ENCODE measurements around the gene OR4D2. TPM values are rescaled to one million over a fixed set of nuclear protein-coding genes. Genes with fewer than 3 reads are reported as not detected.
"Not testable (repeated sequence)": the region's sequence is repeated elsewhere in the genome, so short reads cannot be mapped to it uniquely, and the experiment has no call there.

Gene OR4D2
- total RNA-seq, 4 donors from 2014 or later: not detected

DNA sequence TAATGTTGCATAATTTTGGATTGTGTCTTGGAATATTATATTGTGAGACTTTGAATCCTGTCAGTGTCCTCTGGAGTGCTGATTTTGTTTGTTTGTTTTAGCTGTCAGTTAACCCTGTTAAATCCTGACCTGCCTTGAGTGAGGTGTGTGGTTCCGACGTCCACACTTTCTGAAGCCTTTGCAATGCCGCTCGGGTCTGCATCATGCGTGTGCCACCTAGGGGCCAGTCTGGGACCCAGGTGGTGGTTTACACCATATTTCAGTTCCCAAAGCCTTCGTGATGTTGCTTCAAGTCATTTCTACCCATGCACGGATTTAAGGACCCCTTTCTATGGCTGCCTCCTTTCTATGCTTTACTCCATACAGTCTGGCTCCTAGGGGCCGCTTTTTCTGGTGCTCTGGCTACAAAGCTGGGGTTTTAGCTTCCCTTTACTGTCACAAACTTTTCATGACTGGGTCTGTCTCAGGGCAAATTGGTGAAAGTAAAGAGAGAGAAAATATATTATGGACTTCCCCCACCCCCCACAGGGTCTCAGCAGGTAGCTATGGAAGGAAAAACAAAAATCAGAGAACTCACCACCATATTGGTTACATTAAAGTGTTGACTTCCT lies 30.0 kb upstream of the OR4D2 start:
- Histone ChIP-seq H3K4me3 (no peak overlapping the region), H3K27me3 (no peaks in the 10 kb centered on the region), H3K4me1 (no peaks in the 10 kb centered on the region), H3K36me3 (no peaks in the 10 kb centered on the region), H3K9me3 (peaks cover 0 to 4% (median 0%) of the 10 kb centered on the region in 4 donors), H3K27ac (no peak overlapping the region)
- no peak for DNase-seq
- TF ChIP-seq, protein P1, sequence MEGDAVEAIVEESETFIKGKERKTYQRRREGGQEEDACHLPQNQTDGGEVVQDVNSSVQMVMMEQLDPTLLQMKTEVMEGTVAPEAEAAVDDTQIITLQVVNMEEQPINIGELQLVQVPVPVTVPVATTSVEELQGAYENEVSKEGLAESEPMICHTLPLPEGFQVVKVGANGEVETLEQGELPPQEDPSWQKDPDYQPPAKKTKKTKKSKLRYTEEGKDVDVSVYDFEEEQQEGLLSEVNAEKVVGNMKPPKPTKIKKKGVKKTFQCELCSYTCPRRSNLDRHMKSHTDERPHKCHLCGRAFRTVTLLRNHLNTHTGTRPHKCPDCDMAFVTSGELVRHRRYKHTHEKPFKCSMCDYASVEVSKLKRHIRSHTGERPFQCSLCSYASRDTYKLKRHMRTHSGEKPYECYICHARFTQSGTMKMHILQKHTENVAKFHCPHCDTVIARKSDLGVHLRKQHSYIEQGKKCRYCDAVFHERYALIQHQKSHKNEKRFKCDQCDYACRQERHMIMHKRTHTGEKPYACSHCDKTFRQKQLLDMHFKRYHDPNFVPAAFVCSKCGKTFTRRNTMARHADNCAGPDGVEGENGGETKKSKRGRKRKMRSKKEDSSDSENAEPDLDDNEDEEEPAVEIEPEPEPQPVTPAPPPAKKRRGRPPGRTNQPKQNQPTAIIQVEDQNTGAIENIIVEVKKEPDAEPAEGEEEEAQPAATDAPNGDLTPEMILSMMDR (IDR thresholded peaks at IDR 0.05): peak in 3 of 6 experiments; percentile 24
- TF ChIP-seq POLR2A (IDR thresholded peaks at IDR 0.05): no peak

DNA sequence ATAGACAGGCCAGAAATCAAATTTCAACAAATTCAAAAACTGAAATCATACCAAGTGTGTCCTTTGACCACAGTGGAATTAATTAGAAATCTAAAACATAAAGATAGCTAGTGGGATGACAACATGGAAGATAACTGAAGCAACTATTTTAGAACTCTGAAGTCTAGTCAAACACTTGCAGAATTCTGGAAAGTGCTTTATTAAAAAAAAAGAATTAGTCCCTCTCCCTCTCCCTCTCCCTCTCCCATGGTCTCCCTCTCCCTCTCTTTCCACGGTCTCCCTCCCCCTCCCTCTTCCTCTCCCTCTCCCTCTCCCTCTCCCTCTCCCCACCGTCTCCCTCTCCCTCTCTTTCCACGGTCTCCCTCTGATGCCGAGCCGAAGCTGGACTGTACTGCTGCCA lies 25.3 kb upstream of the OR4D2 start:
- no peaks in the 10 kb centered on the region for H3K27me3 ChIP-seq
- H3K9me3 ChIP-seq: peaks cover 0 to 5% (median 0%) of the 10 kb centered on the region in 4 donors
- no peak overlapping the region for H3K4me3 ChIP-seq
- no peaks in the 10 kb centered on the region for H3K4me1 ChIP-seq
- TF ChIP-seq POLR2A (IDR thresholded peaks at IDR 0.05): no peak
- TF ChIP-seq, protein P1 (IDR thresholded peaks at IDR 0.05): no peak
- DNase-seq: no peak
- no peak overlapping the region for H3K27ac ChIP-seq
- H3K36me3 ChIP-seq: no peaks in the 10 kb centered on the region

DNA sequence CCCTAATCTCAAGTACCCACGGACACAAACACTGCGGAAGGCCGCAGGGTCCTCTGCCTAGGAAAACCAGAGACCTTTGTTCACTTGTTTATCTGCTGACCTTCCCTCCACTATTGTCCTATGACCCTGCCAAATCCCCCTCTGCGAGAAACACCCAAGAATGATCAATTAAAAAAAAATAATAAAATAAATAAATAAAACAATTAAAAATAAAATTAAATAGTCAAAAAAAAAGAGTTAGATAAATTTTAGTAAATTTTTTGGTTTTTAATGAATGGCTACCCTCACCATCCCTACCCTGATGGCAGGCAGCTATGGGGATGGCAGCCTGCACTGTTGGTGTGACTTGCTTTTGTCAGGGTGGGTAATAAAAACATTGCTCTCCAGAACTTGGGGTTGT lies 23.4 kb upstream of the OR4D2 start:
- H3K36me3 ChIP-seq, DNase-seq, H3K9me3 ChIP-seq, H3K4me1 ChIP-seq, H3K4me3 ChIP-seq, H3K27me3 ChIP-seq, H3K27ac ChIP-seq: not testable (repeated sequence)

- Histone ChIP-seq H3K4me3 (no peak overlapping the region), H3K27ac (no peak overlapping the region), H3K36me3 (no peaks in the 10 kb centered on the region), H3K9me3 (peaks cover 0 to 5% (median 0%) of the 10 kb centered on the region in 4 donors), H3K27me3 (no peaks in the 10 kb centered on the region), H3K4me1 (no peaks in the 10 kb centered on the region)
- TF ChIP-seq, protein P1 (IDR thresholded peaks at IDR 0.05): no peak
- no peak for TF ChIP-seq POLR2A (IDR thresholded peaks at IDR 0.05)
- DNase-seq: no peak
Measured at GRCh38 chr17:58144801-58145200, 22.0 kb upstream of the OR4D2 start.

- TF ChIP-seq, protein P1 (IDR thresholded peaks at IDR 0.05): no peak
- no peak for TF ChIP-seq POLR2A (IDR thresholded peaks at IDR 0.05)
- H3K27ac ChIP-seq: no peak within 1 kb of the TSS
- no peaks in the 10 kb centered on the region for H3K27me3 ChIP-seq
- peaks cover 0 to 5% (median 0%) of the 10 kb centered on the region in 4 donors for H3K9me3 ChIP-seq
- H3K4me1 ChIP-seq: no peaks in the 10 kb centered on the region
- no peak for DNase-seq
- no peak within 1 kb of the TSS for H3K4me3 ChIP-seq
- H3K36me3 ChIP-seq: no peaks in the 10 kb centered on the region
Measured at GRCh38 chr17:58147930-58148434, 18.8 kb upstream of the OR4D2 start, which contains the start of gene OR4D1. Gene OR4D1, plus strand, starts transcription at chr17:58148384. Its CDS starts 6,770 bp downstream, at chr17:58155154.

GRCh38 chr17:58148609-58149008 lies 18.2 kb upstream of the OR4D2 start:
- peaks cover 0 to 5% (median 0%) of the 10 kb centered on the region in 4 donors for H3K9me3 ChIP-seq
- no peaks in the 10 kb centered on the region for H3K27me3 ChIP-seq
- H3K4me1 ChIP-seq: no peaks in the 10 kb centered on the region
- H3K27ac ChIP-seq: no peak overlapping the region
- H3K4me3 ChIP-seq: no peak overlapping the region
- DNase-seq: no peak
- H3K36me3 ChIP-seq: no peaks in the 10 kb centered on the region
- TF ChIP-seq, protein P1 (IDR thresholded peaks at IDR 0.05): no peak
- no peak for TF ChIP-seq POLR2A (IDR thresholded peaks at IDR 0.05)
